GM19240 (cell line): Measurements from ENCODE around the gene RANBP3.
A peak's percentile ranks its signal among the peaks of the same experiment; 100 is the strongest.
"Not testable (repeated sequence)": the region's sequence is repeated elsewhere in the genome, so short reads cannot be mapped to it uniquely, and the experiment has no call there.

Experiments
- DNase-seq: peaks from one replicate; pipeline ENCODE4 v3.0.0; 2011; ENCODE audit warnings: low spot score; ENCODE audit not compliant: insufficient read length

RANBP3 gene

GRCh38 chr19:5977785-5978605, at the start of gene RANBP3:
RANBP3 (minus strand) TSS chr19:5978140; CDS start chr19:5978082, 58 bp downstream.
- peak; percentile 99 for DNase-seq

GRCh38 chr19:6026390-6027227, 48.7 kb upstream of the RANBP3 start:
- no peak for DNase-seq

GRCh38 chr19:6024756-6025155, 46.8 kb upstream of the RANBP3 start:
- not testable (repeated sequence) for DNase-seq

GRCh38 chr19:6023936-6024335, 46.0 kb upstream of the RANBP3 start:
- DNase-seq, result no peak

- no peak for DNase-seq
Measured at GRCh38 chr19:6023085-6023682, 45.2 kb upstream of the RANBP3 start.

- DNase-seq, result no peak
Measured at GRCh38 chr19:6022570-6023064, 44.7 kb upstream of the RANBP3 start.

GRCh38 chr19:6021878-6022569, 44.1 kb upstream of the RANBP3 start:
- DNase-seq, result peak; percentile 70

GRCh38 chr19:6020972-6021805, 43.2 kb upstream of the RANBP3 start:
- DNase-seq, result no peak

GRCh38 chr19:6020166-6020882, 42.4 kb upstream of the RANBP3 start:
- DNase-seq, result no peak

- DNase-seq, result no peak
Measured at GRCh38 chr19:6018786-6019185, 40.8 kb upstream of the RANBP3 start.

GRCh38 chr19:6017576-6017975, 39.6 kb upstream of the RANBP3 start:
- no peak for DNase-seq

GRCh38 chr19:6015841-6016545, 38.1 kb upstream of the RANBP3 start:
- DNase-seq, result no peak

GRCh38 chr19:6014551-6015135, 36.7 kb upstream of the RANBP3 start:
- no peak for DNase-seq

- DNase-seq, result no peak
Measured at GRCh38 chr19:6012426-6013170, 34.7 kb upstream of the RANBP3 start.

- DNase-seq, result no peak
Measured at GRCh38 chr19:6011794-6012193, 33.9 kb upstream of the RANBP3 start.

GRCh38 chr19:6011206-6011605, 33.3 kb upstream of the RANBP3 start:
- no peak for DNase-seq

- DNase-seq, result no peak
Measured at GRCh38 chr19:6010107-6010506, 32.2 kb upstream of the RANBP3 start.

GRCh38 chr19:6007866-6008265, 29.9 kb upstream of the RANBP3 start:
- no peak for DNase-seq
